Uterus (tissue), 2 donors: ENCODE measurements around the gene UNC119B.

Experiments used
- POLR2A ChIP-seq, 2 donors: fragments of 450-650 bp; IDR thresholded peaks; one replicate each; pipeline ENCODE4 v1.6.1; 2016; ENCODE audit warnings: antibody characterized with exemption in 2 of 2, mild to moderate bottlenecking in 1 of 2, moderate library complexity in 1 of 2
- TF ChIP-seq, protein P1 (sequence below), 4 experiments: fragments of 200-600 bp in 2 of 4; fragments of 450-650 bp in 2 of 4; sonication (generic) in 2 of 4; IDR thresholded peaks; one replicate each; pipeline ENCODE4 v1.5.1; 2016 to 2019; ENCODE audit warnings: antibody characterized with exemption in 4 of 4, mild to moderate bottlenecking in 2 of 4, moderate library complexity in 1 of 4

DNA sequence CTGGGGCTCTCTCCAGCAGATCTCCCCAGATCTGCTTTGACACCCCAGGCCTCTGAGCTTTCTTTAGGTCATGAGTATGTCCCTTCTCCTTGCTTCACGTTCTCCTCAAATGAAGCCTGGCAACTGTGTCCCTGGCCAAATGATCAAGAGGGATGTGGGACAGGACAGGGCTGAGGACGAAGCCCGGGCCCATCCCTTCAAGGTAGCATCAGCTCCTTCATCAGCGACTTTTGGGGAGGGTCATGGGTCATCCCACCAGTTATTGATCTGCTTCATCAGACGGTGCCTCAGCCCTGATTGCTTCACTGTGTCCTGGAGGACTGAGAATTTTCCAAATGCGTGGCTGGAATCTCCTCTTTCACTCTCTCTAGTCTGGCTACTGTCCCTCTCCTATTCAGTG, 47.7 kb downstream of the UNC119B start:
- TF ChIP-seq, protein P1, sequence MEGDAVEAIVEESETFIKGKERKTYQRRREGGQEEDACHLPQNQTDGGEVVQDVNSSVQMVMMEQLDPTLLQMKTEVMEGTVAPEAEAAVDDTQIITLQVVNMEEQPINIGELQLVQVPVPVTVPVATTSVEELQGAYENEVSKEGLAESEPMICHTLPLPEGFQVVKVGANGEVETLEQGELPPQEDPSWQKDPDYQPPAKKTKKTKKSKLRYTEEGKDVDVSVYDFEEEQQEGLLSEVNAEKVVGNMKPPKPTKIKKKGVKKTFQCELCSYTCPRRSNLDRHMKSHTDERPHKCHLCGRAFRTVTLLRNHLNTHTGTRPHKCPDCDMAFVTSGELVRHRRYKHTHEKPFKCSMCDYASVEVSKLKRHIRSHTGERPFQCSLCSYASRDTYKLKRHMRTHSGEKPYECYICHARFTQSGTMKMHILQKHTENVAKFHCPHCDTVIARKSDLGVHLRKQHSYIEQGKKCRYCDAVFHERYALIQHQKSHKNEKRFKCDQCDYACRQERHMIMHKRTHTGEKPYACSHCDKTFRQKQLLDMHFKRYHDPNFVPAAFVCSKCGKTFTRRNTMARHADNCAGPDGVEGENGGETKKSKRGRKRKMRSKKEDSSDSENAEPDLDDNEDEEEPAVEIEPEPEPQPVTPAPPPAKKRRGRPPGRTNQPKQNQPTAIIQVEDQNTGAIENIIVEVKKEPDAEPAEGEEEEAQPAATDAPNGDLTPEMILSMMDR (IDR thresholded peaks at IDR 0.05): no peak
- no peak for TF ChIP-seq POLR2A (IDR thresholded peaks at IDR 0.05)
